SHP77 treated with DMSO at 0.1 percent for 48 hours (cell line): ENCODE data around the gene GZMH.
"Not testable (repeated sequence)": the region's sequence is repeated elsewhere in the genome, so short reads cannot be mapped to it uniquely, and the experiment has no call there.

Source experiments
- DNase-seq: peaks from one replicate; lab custom pipeline; 2025; lab: John Stamatoyannopoulos, UW

GZMH gene

GRCh38 chr14:24609655-24610344, at the start of gene GZMH:
GZMH (minus strand) TSS chr14:24609685; CDS start chr14:24609613, 72 bp downstream.
- DNase-seq, result no peak

GRCh38 chr14:24648361-24648760, 38.9 kb upstream of the GZMH start:
- not testable (repeated sequence) for DNase-seq

GRCh38 chr14:24639905-24640304, 30.4 kb upstream of the GZMH start:
- DNase-seq, result no peak

GRCh38 chr14:24639270-24639669, 29.8 kb upstream of the GZMH start:
- DNase-seq, result no peak

- no peak for DNase-seq
Observed at GRCh38 chr14:24634158-24634557, 24.7 kb upstream of the GZMH start, which contains the start of gene GZMB. GZMB (minus strand) TSS chr14:24634190; CDS start chr14:24634160, 30 bp downstream.

- DNase-seq, result no peak
Observed at GRCh38 chr14:24633353-24633752, 23.9 kb upstream of the GZMH start.

- no peak for DNase-seq
Observed at GRCh38 chr14:24632761-24633160, 23.3 kb upstream of the GZMH start.

- no peak for DNase-seq
Observed at GRCh38 chr14:24632336-24632735, 22.9 kb upstream of the GZMH start.

- no peak for DNase-seq
Observed at GRCh38 chr14:24631749-24632335, 22.4 kb upstream of the GZMH start.

- no peak for DNase-seq
Observed at GRCh38 chr14:24630872-24631477, 21.5 kb upstream of the GZMH start.

GRCh38 chr14:24630087-24630871, 20.8 kb upstream of the GZMH start:
- no peak for DNase-seq

GRCh38 chr14:24629521-24629920, 20.0 kb upstream of the GZMH start:
- no peak for DNase-seq

GRCh38 chr14:24613747-24614146, 4.3 kb upstream of the GZMH start:
- no peak for DNase-seq

GRCh38 chr14:24613241-24613640, 3.8 kb upstream of the GZMH start:
- no peak for DNase-seq

GRCh38 chr14:24612196-24612595, 2.7 kb upstream of the GZMH start:
- peak; percentile 30 for DNase-seq

- no peak for DNase-seq
Observed at GRCh38 chr14:24607635-24608514, 1.6 kb downstream of the GZMH start.

GRCh38 chr14:24607081-24607480, 2.4 kb downstream of the GZMH start:
- DNase-seq, result no peak

- DNase-seq, result no peak
Observed at GRCh38 chr14:24606297-24606696, 3.2 kb downstream of the GZMH start.

GRCh38 chr14:24605435-24606190, 3.9 kb downstream of the GZMH start:
- peak; percentile 3 for DNase-seq

GRCh38 chr14:24597403-24597802, 12.1 kb downstream of the GZMH start:
- no peak for DNase-seq
